CD4-positive, alpha-beta T cell treated with Interferon alpha-2 for 1 hour (primary cell): ENCODE measurements around the gene ZNF793.

ENCODE experiments used
- DNase-seq, 2 donors: peaks; one replicate each; pipeline ENCODE4 v3.0.0-alpha.2; 2020 to 2022

ZNF793 gene

GRCh38 chr19:37572203-37572602, 65.5 kb downstream of the ZNF793 start:
- no peak for DNase-seq

GRCh38 chr19:37583340-37583739, 76.6 kb downstream of the ZNF793 start:
- no peak for DNase-seq
